Large intestine (tissue), 3 donors: ENCODE data around the gene KCNK3. TPM values are rescaled to one million over a fixed set of nuclear protein-coding genes. Genes with fewer than 3 reads are reported as not detected.
"Not testable (repeated sequence)": the region's sequence is repeated elsewhere in the genome, so short reads cannot be mapped to it uniquely, and the experiment has no call there.

Experiments used
- DNase-seq, 2 donors: peaks; one replicate each; pipeline versions ENCODE4 v3.0.0 to v3.0.0-alpha.2; 2013
- H3K27ac ChIP-seq: one replicate; pipeline ENCODE4 v1.5.1; 2013; ENCODE audit warnings: low read length
- H3K27me3 ChIP-seq: 2 replicates; pipeline ENCODE4 v1.6.1; 2013; ENCODE audit warnings: low read length; ENCODE audit not compliant: control insufficient read depth, insufficient read depth
- H3K36me3 ChIP-seq: 2 replicates; pipeline ENCODE4 v1.6.1; 2013; ENCODE audit warnings: low read length; ENCODE audit not compliant: control insufficient read depth, insufficient read depth
- H3K4me1 ChIP-seq: one replicate; pipeline ENCODE4 v1.6.1; 2013; ENCODE audit warnings: low read length; ENCODE audit not compliant: control insufficient read depth, insufficient read depth
- H3K4me3 ChIP-seq: one replicate; pipeline ENCODE4 v1.5.1; 2013; ENCODE audit warnings: low read length
- H3K9me3 ChIP-seq: one replicate; pipeline ENCODE4 v1.6.1; 2013; ENCODE audit warnings: mild to moderate bottlenecking, low read depth, low read length, moderate library complexity; ENCODE audit not compliant: control insufficient read depth
- WGBS: methylation state at CpG from one replicate; pipeline ENCODE4 v1.1.5; 2013; ENCODE audit warnings: low lambda C conversion rate; ENCODE audit not compliant: insufficient coverage; 5-methylcytosine and 5-hydroxymethylcytosine counted together
- polyA plus RNA-seq: library from polyadenylated mRNA; unstranded; fragments of 120-200 nt; gene quantifications from one replicate; pipeline ENCODE4 v1.2.1, GENCODE V29; 2013

Gene KCNK3
- polyA plus RNA-seq, 1 donor: 3.3 TPM

- H3K4me3 ChIP-seq: no peak overlapping the region
- no peak overlapping the region for H3K27ac ChIP-seq
- H3K27me3 ChIP-seq: no peaks in the 10 kb centered on the region
- no peaks in the 10 kb centered on the region for H3K36me3 ChIP-seq
- H3K9me3 ChIP-seq: no peaks in the 10 kb centered on the region
- DNase-seq: no peak
- no CpG with 5 or more reads among the region's 6 CpGs for WGBS
- no peaks in the 10 kb centered on the region for H3K4me1 ChIP-seq
These were observed 47.8 kb downstream of the KCNK3 start for GRCh38 chr2:26740346-26740745.

GRCh38 chr2:26740890-26741302 is 48.4 kb downstream of the KCNK3 start:
- Histone ChIP-seq H3K4me1 (no peaks in the 10 kb centered on the region), H3K27me3 (no peaks in the 10 kb centered on the region), H3K4me3 (no peak overlapping the region), H3K27ac (no peak overlapping the region), H3K36me3 (no peaks in the 10 kb centered on the region), H3K9me3 (no peaks in the 10 kb centered on the region)
- WGBS: no CpG with 5 or more reads among the region's 8 CpGs
- peak in 1 of 2 donors; percentile 24 for DNase-seq

- no CpG with 5 or more reads among the region's 15 CpGs for WGBS
- H3K4me1 ChIP-seq: no peaks in the 10 kb centered on the region
These were observed 49.7 kb downstream of the KCNK3 start for GRCh38 chr2:26742048-26742770.

GRCh38 chr2:26743852-26744251 is 51.3 kb downstream of the KCNK3 start:
- no peak overlapping the region for H3K4me3 ChIP-seq
- H3K27ac ChIP-seq: no peak overlapping the region
- H3K9me3 ChIP-seq: no peaks in the 10 kb centered on the region
- no peaks in the 10 kb centered on the region for H3K27me3 ChIP-seq
- WGBS: no CpG with 5 or more reads among the region's 3 CpGs
- no peaks in the 10 kb centered on the region for H3K4me1 ChIP-seq
- no peak for DNase-seq
- no peaks in the 10 kb centered on the region for H3K36me3 ChIP-seq

More at GRCh38 chr2:26742048-26742770, 49.7 kb downstream of the KCNK3 start:
- Histone ChIP-seq H3K9me3 (no peaks in the 10 kb centered on the region), H3K27ac (no peak overlapping the region), H3K27me3 (no peaks in the 10 kb centered on the region), H3K36me3 (no peaks in the 10 kb centered on the region), H3K4me3 (no peak overlapping the region)
- no peak for DNase-seq

- Histone ChIP-seq H3K27me3 (no peaks in the 10 kb centered on the region), H3K4me1 (no peaks in the 10 kb centered on the region), H3K4me3 (no peak overlapping the region), H3K27ac (no peak overlapping the region), H3K36me3 (no peaks in the 10 kb centered on the region), H3K9me3 (no peaks in the 10 kb centered on the region)
- DNase-seq: no peak
- WGBS: no CpG with 5 or more reads among the region's 3 CpGs
These were observed 52.4 kb downstream of the KCNK3 start for GRCh38 chr2:26744953-26745352.

- Histone ChIP-seq H3K36me3 (no peaks in the 10 kb centered on the region), H3K4me1 (no peaks in the 10 kb centered on the region), H3K9me3 (no peaks in the 10 kb centered on the region), H3K4me3 (no peak overlapping the region), H3K27me3 (no peaks in the 10 kb centered on the region), H3K27ac (no peak overlapping the region)
- WGBS: no CpG with 5 or more reads among the region's 9 CpGs
- DNase-seq: peak; percentile 50 to 59
These were observed 53.2 kb downstream of the KCNK3 start for GRCh38 chr2:26745609-26746327.

- no peak overlapping the region for H3K4me3 ChIP-seq
- no peaks in the 10 kb centered on the region for H3K36me3 ChIP-seq
- no CpG with 5 or more reads among the region's 3 CpGs for WGBS
- peaks cover 2% of the 10 kb centered on the region for H3K27me3 ChIP-seq
- no peak for DNase-seq
- H3K9me3 ChIP-seq: no peaks in the 10 kb centered on the region
- H3K4me1 ChIP-seq: no peaks in the 10 kb centered on the region
- H3K27ac ChIP-seq: no peak overlapping the region
These were observed 54.4 kb downstream of the KCNK3 start for GRCh38 chr2:26746934-26747333.

GRCh38 chr2:26749787-26750420 is 57.4 kb downstream of the KCNK3 start:
- WGBS: no CpG with 5 or more reads among the region's 8 CpGs

GRCh38 chr2:26750467-26750866 is 57.9 kb downstream of the KCNK3 start:
- not testable (repeated sequence) for H3K4me3 ChIP-seq, H3K36me3 ChIP-seq, H3K9me3 ChIP-seq, H3K27me3 ChIP-seq, H3K27ac ChIP-seq, DNase-seq, H3K4me1 ChIP-seq
- WGBS: 55% methylated on average over 4 of the region's 11 CpGs

More at GRCh38 chr2:26749787-26750420, 57.4 kb downstream of the KCNK3 start:
- H3K27ac ChIP-seq, DNase-seq, H3K9me3 ChIP-seq, H3K4me1 ChIP-seq, H3K4me3 ChIP-seq, H3K36me3 ChIP-seq, H3K27me3 ChIP-seq: not testable (repeated sequence)

- H3K27ac ChIP-seq: no peak overlapping the region
- H3K4me3 ChIP-seq: no peak overlapping the region
- WGBS: 100% methylated on average over 1 of the region's 3 CpGs
- no peaks in the 10 kb centered on the region for H3K9me3 ChIP-seq
- H3K27me3 ChIP-seq: peaks cover 2% of the 10 kb centered on the region
- H3K4me1 ChIP-seq: peaks cover 3% of the 10 kb centered on the region
- no peaks in the 10 kb centered on the region for H3K36me3 ChIP-seq
- no peak for DNase-seq
These were observed 60.1 kb downstream of the KCNK3 start for GRCh38 chr2:26752656-26753055.
